ENCODE data around the gene PARVA. TPM values are rescaled to one million over a fixed set of nuclear protein-coding genes. Genes with fewer than 3 reads are reported as not detected.

Gene PARVA
- total RNA-seq, 1 donor from 2014 or later = 53.3 TPM

DNA sequence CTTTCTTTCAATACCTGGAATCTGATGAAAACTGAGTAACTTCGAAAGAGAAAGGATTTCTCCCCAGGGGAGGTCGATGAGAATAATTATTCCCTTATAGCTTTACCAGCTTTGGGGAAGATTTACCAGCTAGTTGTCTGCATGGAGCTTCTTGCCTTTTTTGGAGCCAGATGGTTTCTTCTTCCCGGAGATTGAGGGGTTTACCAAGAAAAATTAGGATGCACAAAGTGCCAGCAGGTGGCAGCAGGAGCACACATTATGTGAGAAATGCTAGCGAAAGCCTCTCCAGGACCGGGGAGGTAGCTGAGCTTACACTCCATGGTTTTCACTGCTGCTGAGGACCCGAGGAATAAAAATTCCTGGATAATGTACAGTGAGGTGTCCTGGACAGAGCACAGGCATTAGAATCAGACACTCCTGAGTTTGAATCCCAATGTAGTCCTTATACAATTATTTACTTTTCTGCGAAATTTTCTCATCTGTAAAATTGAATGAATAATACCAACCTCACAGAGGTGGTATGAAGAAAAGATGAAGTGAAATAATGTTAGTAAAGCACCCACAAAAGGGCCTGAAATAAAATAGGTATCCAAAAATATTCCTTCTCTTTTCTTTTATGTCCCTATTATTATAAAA is 46.0 kb upstream of the PARVA start:
- Mint-ChIP-seq H3K36me3 (ENCODE audit: low read depth, unreplicated experiment) (no peaks in the 10 kb centered on the region), H3K9me3 (ENCODE audit: unreplicated experiment) (no peaks in the 10 kb centered on the region), H3K4me3 (ENCODE audit: unreplicated experiment) (no peak overlapping the region), H3K27ac (ENCODE audit: unreplicated experiment) (no peak overlapping the region), H3K27me3 (ENCODE audit: unreplicated experiment) (peaks cover 3% of the 10 kb centered on the region), H3K4me1 (ENCODE audit: unreplicated experiment) (peaks cover 4% of the 10 kb centered on the region)
- TF ChIP-seq, protein P1, sequence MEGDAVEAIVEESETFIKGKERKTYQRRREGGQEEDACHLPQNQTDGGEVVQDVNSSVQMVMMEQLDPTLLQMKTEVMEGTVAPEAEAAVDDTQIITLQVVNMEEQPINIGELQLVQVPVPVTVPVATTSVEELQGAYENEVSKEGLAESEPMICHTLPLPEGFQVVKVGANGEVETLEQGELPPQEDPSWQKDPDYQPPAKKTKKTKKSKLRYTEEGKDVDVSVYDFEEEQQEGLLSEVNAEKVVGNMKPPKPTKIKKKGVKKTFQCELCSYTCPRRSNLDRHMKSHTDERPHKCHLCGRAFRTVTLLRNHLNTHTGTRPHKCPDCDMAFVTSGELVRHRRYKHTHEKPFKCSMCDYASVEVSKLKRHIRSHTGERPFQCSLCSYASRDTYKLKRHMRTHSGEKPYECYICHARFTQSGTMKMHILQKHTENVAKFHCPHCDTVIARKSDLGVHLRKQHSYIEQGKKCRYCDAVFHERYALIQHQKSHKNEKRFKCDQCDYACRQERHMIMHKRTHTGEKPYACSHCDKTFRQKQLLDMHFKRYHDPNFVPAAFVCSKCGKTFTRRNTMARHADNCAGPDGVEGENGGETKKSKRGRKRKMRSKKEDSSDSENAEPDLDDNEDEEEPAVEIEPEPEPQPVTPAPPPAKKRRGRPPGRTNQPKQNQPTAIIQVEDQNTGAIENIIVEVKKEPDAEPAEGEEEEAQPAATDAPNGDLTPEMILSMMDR (IDR thresholded peaks at IDR 0.05; ENCODE audit: unreplicated experiment) = peak; percentile 84
- peak; percentile 81 for DNase-seq (ENCODE audit: low spot score)

DNA sequence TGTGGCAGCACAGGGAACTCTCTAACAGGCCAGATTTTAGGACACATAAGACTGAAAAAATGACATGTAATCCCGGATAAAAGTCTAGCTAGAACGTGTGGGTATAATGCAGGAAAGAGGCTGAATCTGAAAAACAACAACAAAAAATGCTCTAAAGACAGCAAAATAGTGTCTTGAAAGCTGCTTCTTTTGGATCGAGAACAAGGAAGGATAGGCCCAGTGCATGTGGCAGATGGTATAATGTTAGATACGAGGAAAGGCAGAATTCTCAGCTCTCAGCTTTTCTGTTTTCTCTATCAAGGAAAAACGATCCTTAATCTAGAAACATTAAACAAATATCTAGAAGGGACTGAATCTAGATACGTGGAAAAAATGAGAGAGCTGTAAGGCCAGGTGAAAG is 33.8 kb upstream of the PARVA start:
- H3K27me3 Mint-ChIP-seq (ENCODE audit: unreplicated experiment) = no peaks in the 10 kb centered on the region
- H3K4me3 Mint-ChIP-seq (ENCODE audit: unreplicated experiment) = no peak overlapping the region
- TF ChIP-seq, protein P1 (IDR thresholded peaks at IDR 0.05; ENCODE audit: unreplicated experiment) = no peak
- no peak overlapping the region for H3K27ac Mint-ChIP-seq (ENCODE audit: unreplicated experiment)
- no peak for DNase-seq (ENCODE audit: low spot score)
- peaks cover 5% of the 10 kb centered on the region for H3K9me3 Mint-ChIP-seq (ENCODE audit: unreplicated experiment)
- H3K4me1 Mint-ChIP-seq (ENCODE audit: unreplicated experiment) = no peaks in the 10 kb centered on the region
- H3K36me3 Mint-ChIP-seq (ENCODE audit: low read depth, unreplicated experiment) = no peaks in the 10 kb centered on the region

DNA sequence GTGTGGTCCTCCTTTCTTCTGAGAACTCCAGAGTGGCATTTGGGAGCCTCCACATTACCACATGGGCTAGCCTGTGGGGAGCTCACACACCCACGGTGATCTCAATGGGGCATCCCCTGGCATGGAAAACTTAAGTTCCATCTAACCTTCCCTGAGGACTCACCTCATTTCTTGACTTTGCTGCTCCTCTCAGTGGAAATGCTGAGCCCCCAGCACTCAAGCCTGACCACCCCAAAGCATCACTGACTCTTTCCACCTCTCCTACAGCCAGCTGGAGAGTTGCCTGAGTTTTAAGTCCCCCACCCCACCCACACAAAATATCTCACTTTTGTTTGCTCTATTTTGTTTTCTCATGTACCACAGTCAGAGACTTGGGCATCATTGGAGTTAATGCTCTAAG is 23.8 kb upstream of the PARVA start:
- H3K36me3 Mint-ChIP-seq (ENCODE audit: low read depth, unreplicated experiment) = no peaks in the 10 kb centered on the region
- H3K27me3 Mint-ChIP-seq (ENCODE audit: unreplicated experiment) = peaks cover 5% of the 10 kb centered on the region
- H3K9me3 Mint-ChIP-seq (ENCODE audit: unreplicated experiment) = no peaks in the 10 kb centered on the region
- DNase-seq (ENCODE audit: low spot score) = no peak
- H3K27ac Mint-ChIP-seq (ENCODE audit: unreplicated experiment) = peak overlapping the region; percentile 22
- no peaks in the 10 kb centered on the region for H3K4me1 Mint-ChIP-seq (ENCODE audit: unreplicated experiment)
- H3K4me3 Mint-ChIP-seq (ENCODE audit: unreplicated experiment) = no peak overlapping the region
- TF ChIP-seq, protein P1 (IDR thresholded peaks at IDR 0.05; ENCODE audit: unreplicated experiment) = no peak

DNA sequence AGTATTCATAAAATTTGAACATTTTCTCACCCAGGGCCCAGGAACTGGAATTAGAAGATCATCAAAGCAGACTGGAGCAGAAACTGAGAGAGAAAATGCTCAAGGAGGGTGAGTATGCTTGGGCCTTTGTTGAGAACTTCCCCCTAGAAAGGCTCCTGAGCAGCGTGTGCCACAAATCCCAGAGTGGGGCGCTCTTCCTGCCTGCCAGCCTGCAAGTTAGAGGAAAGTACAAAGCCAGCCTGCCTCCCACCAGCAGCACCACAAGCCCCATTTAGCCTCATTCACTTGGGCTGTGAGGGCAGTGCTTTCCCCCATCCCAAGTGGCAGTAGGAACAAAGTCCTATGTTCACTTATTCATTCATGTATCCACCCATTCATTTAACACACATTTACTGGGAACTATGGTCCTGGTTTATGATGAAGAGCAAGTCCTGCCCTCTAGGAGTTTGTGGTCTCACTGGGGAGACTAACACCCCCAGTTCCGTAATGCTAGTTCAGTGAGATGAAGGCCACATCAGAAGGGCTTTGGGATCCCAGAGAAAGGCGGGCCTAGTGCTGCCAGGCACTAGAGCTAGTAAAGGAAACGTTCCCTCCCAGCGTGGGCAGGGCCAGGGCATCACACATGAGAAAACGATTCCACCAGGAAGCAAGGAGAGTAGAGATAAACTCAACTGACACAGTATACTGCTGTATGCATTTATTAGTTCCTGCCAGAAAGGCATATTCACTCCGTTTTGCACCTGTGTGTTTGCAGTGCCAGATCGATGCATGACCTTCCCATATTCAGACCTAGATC is 22.4 kb upstream of the PARVA start:
- Mint-ChIP-seq H3K27me3 (ENCODE audit: unreplicated experiment) (peaks cover 5% of the 10 kb centered on the region), H3K4me1 (ENCODE audit: unreplicated experiment) (no peaks in the 10 kb centered on the region), H3K36me3 (ENCODE audit: low read depth, unreplicated experiment) (no peaks in the 10 kb centered on the region), H3K4me3 (ENCODE audit: unreplicated experiment) (no peak overlapping the region), H3K27ac (ENCODE audit: unreplicated experiment) (no peak overlapping the region), H3K9me3 (ENCODE audit: unreplicated experiment) (no peaks in the 10 kb centered on the region)
- DNase-seq (ENCODE audit: low spot score) = no peak
- TF ChIP-seq, protein P1 (IDR thresholded peaks at IDR 0.05; ENCODE audit: unreplicated experiment) = no peak

Data from endothelial cell (in vitro differentiated cells).